Measurements from ENCODE around the gene BCKDK. TPM values are rescaled to one million over a fixed set of nuclear protein-coding genes. Genes with fewer than 3 reads are reported as not detected.

The BCKDK gene
- total and polyA plus RNA-seq, 2 of the 8 experiments (the other 6 are each of a cell fraction or from before 2014, with no cell fraction given): 49.6 to 77.1 TPM

DNA sequence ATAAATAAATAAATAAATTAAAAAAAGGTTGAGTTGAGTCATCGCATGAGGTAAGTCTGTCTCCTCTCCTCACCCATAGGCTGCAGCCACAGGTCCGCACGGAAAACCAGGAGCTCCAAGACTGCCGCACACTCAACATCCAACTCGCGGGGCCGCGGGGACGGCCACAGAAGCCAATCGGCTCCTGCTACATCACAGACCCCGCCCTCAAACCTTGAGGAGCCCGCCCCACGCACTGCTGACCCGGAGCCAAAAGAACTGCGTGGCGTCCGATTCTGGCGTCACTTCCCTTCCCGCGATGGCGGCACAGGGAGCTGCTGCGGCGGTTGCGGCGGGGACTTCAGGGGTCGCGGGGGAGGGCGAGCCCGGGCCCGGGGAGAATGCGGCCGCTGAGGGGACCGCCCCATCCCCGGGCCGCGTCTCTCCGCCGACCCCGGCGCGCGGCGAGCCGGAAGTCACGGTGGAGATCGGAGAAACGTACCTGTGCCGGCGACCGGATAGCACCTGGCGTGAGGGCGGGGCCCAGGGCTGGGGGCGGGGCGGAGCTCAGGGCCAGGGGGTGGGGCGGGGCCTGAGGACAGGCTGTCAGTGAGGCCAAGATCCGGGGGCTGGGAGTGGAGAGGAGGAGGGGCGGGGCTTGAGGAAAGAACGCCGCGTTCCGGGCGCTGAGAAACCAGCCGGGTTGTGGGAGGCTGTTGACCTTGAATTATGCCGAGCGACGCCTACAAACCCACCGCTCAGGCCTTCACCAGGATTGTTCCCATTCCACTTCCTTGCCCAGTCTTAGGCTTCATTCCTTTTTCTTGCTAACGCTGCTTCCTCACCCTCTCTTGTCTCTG, 9.4 kb downstream of the BCKDK start, which contains the start of gene KAT8 (continued):
- TF ChIP-seq CHD1 (IDR thresholded peaks at IDR 0.05; ENCODE audit: low read depth, low read length): no peak
- TF ChIP-seq CEBPB (IDR thresholded peaks at IDR 0.05; ENCODE audit: low read depth, low read length): no peak
- TF ChIP-seq, protein P1, sequence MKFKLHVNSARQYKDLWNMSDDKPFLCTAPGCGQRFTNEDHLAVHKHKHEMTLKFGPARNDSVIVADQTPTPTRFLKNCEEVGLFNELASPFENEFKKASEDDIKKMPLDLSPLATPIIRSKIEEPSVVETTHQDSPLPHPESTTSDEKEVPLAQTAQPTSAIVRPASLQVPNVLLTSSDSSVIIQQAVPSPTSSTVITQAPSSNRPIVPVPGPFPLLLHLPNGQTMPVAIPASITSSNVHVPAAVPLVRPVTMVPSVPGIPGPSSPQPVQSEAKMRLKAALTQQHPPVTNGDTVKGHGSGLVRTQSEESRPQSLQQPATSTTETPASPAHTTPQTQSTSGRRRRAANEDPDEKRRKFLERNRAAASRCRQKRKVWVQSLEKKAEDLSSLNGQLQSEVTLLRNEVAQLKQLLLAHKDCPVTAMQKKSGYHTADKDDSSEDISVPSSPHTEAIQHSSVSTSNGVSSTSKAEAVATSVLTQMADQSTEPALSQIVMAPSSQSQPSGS (IDR thresholded peaks at IDR 0.05; ENCODE audit: low read length): no peak; the same call in 1 of the 2 replicates
- peak; percentile 87 for TF ChIP-seq ASH2L (IDR thresholded peaks at IDR 0.05; ENCODE audit: low read length)
- no peak for TF ChIP-seq SP2 (IDR thresholded peaks at IDR 0.05; ENCODE audit: low read length)
- TF ChIP-seq TAF1 (IDR thresholded peaks at IDR 0.05; ENCODE audit: low read depth, low read length): peak; percentile 86
- TF ChIP-seq FOSL1 (IDR thresholded peaks at IDR 0.05; ENCODE audit: insufficient read depth, low read depth, low read length): no peak
- no peak for TF ChIP-seq CTBP2 (IDR thresholded peaks at IDR 0.05; ENCODE audit: borderline replicate concordance, insufficient read depth, insufficient read length, low read length)
- TF ChIP-seq SP1 (IDR thresholded peaks at IDR 0.05; ENCODE audit: low read depth, low read length): no peak; the same call in 1 of the 2 replicates
- TF ChIP-seq SAP30 (IDR thresholded peaks at IDR 0.05; ENCODE audit: insufficient read depth, insufficient replicate concordance, low read length): peak; percentile 76
- no peak for TF ChIP-seq CBX8 (IDR thresholded peaks at IDR 0.05; ENCODE audit: borderline replicate concordance, low read depth, low read length)
